Gastrocnemius medialis (tissue), 4 donors: ENCODE data around the gene MAST2. TPM values are rescaled to one million over a fixed set of nuclear protein-coding genes. Genes with fewer than 3 reads are reported as not detected.
A peak's percentile ranks its signal among the peaks of the same experiment; 100 is the strongest.

Experiments
- ATAC-seq, 2 donors: fragments of 150-250 bp; one replicate each; pipeline ENCODE4 v1.9.1; 2016
- DNase-seq, 2 donors: peaks; one replicate each; pipeline ENCODE4 v3.0.0-alpha.2; 2019
- H3K27ac ChIP-seq, 4 donors: fragments of 200-600 bp; sonication (generic); 1 replicate in 1 of 4; 2 replicates in 3 of 4; pipeline ENCODE4 v1.5.1; 2016 to 2018; ENCODE audit warnings: mild to moderate bottlenecking in 2 of 4, moderate library complexity in 1 of 4
- H3K27me3 ChIP-seq, 3 donors: fragments of 200-600 bp; sonication (generic) in 2 of 3; 1 replicate in 1 of 3; 2 replicates in 2 of 3; pipeline versions ENCODE4 v1.5.1 to v1.6.0; 2016 to 2019; ENCODE audit warnings: mild to moderate bottlenecking in 1 of 3, moderate library complexity in 1 of 3
- H3K36me3 ChIP-seq, 2 donors: fragments of 200-600 bp; sonication (generic) in 1 of 2; one replicate each; pipeline ENCODE4 v1.5.1; 2017 to 2018
- H3K4me1 ChIP-seq, 2 donors: fragments of 200-600 bp; sonication (generic) in 1 of 2; one replicate each; pipeline ENCODE4 v1.5.1; 2016 to 2017; ENCODE audit warnings: mild to moderate bottlenecking in 2 of 2
- H3K4me3 ChIP-seq, 4 donors: fragments of 200-600 bp; sonication (generic) in 3 of 4; 1 replicate in 1 of 4; 2 replicates in 3 of 4; pipeline ENCODE4 v1.5.1; 2016 to 2019; ENCODE audit warnings: mild to moderate bottlenecking in 2 of 4
- H3K9me3 ChIP-seq, 3 donors: fragments of 200-600 bp; sonication (generic) in 2 of 3; 1 replicate in 1 of 3; 2 replicates in 2 of 3; pipeline ENCODE4 v1.5.1; 2016 to 2019
- CTCF ChIP-seq, 5 experiments: fragments of 450-650 bp in 3 of 5; fragments of 200-600 bp in 2 of 5; sonication (generic) in 2 of 5; IDR thresholded peaks in 4 of 5; conservative IDR thresholded peaks in 1 of 5; 1 replicate in 4 of 5; 2 replicates in 1 of 5; pipeline ENCODE4 v1.5.1; 2016 to 2019; ENCODE audit warnings: antibody characterized with exemption in 5 of 5, mild to moderate bottlenecking in 3 of 5, moderate library complexity in 3 of 5
- POLR2A ChIP-seq, 2 donors: fragments of 450-650 bp; IDR thresholded peaks; one replicate each; pipeline ENCODE4 v1.6.1; 2017; ENCODE audit warnings: antibody characterized with exemption in 2 of 2, mild to moderate bottlenecking in 2 of 2, moderate library complexity in 2 of 2
- in situ Hi-C, 4 donors: fragments of 200-750 bp; cut with MboI; loops; one replicate each; pipeline versions ENCODE4 v1.15.0 to v1.8.0; 2017; ENCODE audit warnings: low sequenced_read_pairs in 4 of 4
- intact Hi-C: fragments of 100-400 bp; cut with DNase I; formaldehyde crosslinking; loops from one replicate; pipeline ENCODE4 v1.15.1; 2023; ENCODE audit warnings: low total_unique reads
- total RNA-seq, 4 donors: library from RNA; depleted of rRNA; stranded (reverse); fragments of >200 nt; gene quantifications; one replicate each; pipeline versions ENCODE4 v1.1.0 to v1.2.3, GENCODE V29; 2016

The MAST2 gene
- total RNA-seq, 4 donors from 2014 or later: 110 to 195 (median 162) TPM

DNA sequence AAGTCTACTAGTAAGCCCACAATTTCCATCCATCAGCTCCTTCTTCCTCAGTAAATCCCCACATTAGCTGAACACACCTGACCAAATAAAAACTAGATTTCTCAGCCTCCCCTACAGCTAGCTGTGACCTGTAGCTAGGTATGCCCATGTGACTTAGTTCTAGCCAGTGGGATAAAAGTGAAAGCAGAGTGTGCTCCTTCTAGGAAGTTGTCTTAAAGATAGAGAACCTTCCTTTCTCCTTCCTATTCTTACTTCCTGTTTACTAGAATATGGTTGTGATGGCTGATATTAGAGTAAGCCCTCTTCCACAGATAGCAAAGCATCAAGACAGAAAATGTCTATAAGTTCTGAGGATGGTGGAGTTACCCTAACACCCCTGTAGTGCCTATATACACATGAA, 262.0 kb downstream of the MAST2 start:
- Histone ChIP-seq H3K36me3 (peaks cover 0 to 9% of the 10 kb centered on the region in 2 donors), H3K27ac (no peak overlapping the region), H3K4me1 (peaks cover 0 to 9% of the 10 kb centered on the region in 2 donors), H3K4me3 (no peak overlapping the region), H3K27me3 (no peaks in the 10 kb centered on the region), H3K9me3 (no peaks in the 10 kb centered on the region)
- no peak for TF ChIP-seq CTCF (IDR thresholded peaks at IDR 0.05 in 4 of 5, conservative IDR thresholded peaks at IDR 0.05 in 1 of 5)
- TF ChIP-seq POLR2A (IDR thresholded peaks at IDR 0.05): no peak
- no peak for DNase-seq
- ATAC-seq: no peak
- intact Hi-C loops: no loop called here
- in situ Hi-C loops: no loop called here

- DNase-seq (no peak), ATAC-seq (no peak)
- in situ Hi-C loops (no loop called here), intact Hi-C loops (no loop called here)
- no peak overlapping the region for H3K27ac ChIP-seq
- H3K4me1 ChIP-seq: peaks cover 0 to 9% of the 10 kb centered on the region in 2 donors
- H3K36me3 ChIP-seq: no peaks in the 10 kb centered on the region
- TF ChIP-seq POLR2A (IDR thresholded peaks at IDR 0.05): no peak
- TF ChIP-seq CTCF (IDR thresholded peaks at IDR 0.05 in 4 of 5, conservative IDR thresholded peaks at IDR 0.05 in 1 of 5): no peak
- no peaks in the 10 kb centered on the region for H3K9me3 ChIP-seq
- H3K27me3 ChIP-seq: no peaks in the 10 kb centered on the region
- no peak overlapping the region for H3K4me3 ChIP-seq
Measured at GRCh38 chr1:46067652-46068051, 264.2 kb downstream of the MAST2 start.

DNA sequence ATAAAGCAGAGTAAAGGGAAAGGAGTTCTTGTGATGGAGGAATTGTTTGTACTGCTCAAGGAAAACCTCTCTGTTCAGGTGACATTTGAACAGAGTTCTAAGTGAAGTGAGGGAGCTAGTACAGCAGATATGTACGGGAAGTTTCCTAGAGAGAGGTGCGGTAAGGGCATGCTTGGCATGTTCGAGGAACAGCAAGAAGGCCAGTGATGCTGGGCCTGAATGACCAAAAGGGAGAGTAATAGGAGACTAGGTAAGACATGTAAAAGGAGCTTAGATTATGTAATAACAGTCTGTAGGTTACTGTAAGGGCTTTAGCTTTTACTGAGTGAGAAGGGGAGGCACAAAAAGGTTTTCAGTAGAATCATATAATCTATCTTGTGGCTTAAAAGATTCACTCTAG, 265.1 kb downstream of the MAST2 start:
- Histone ChIP-seq H3K36me3 (no peaks in the 10 kb centered on the region), H3K27ac (no peak overlapping the region), H3K27me3 (no peaks in the 10 kb centered on the region), H3K4me1 (peaks cover 0 to 9% of the 10 kb centered on the region in 2 donors), H3K9me3 (no peaks in the 10 kb centered on the region), H3K4me3 (no peak overlapping the region)
- in situ Hi-C loops (no loop called here), intact Hi-C loops (no loop called here)
- ATAC-seq (peak in 1 of 2 donors; percentile 25), DNase-seq (no peak)
- TF ChIP-seq POLR2A (IDR thresholded peaks at IDR 0.05) (no peak), CTCF (IDR thresholded peaks at IDR 0.05 in 4 of 5, conservative IDR thresholded peaks at IDR 0.05 in 1 of 5) (no peak)

GRCh38 chr1:46070164-46070814, 266.9 kb downstream of the MAST2 start:
- Histone ChIP-seq H3K36me3 (no peaks in the 10 kb centered on the region), H3K4me1 (peaks cover 0 to 6% of the 10 kb centered on the region in 2 donors), H3K9me3 (no peaks in the 10 kb centered on the region), H3K27me3 (no peaks in the 10 kb centered on the region), H3K4me3 (no peak overlapping the region), H3K27ac (no peak overlapping the region)
- DNase-seq (no peak), ATAC-seq (peak in 1 of 2 donors; percentile 14)
- intact Hi-C loops (no loop called here), in situ Hi-C loops (no loop called here)
- TF ChIP-seq POLR2A (IDR thresholded peaks at IDR 0.05) (no peak), CTCF (IDR thresholded peaks at IDR 0.05 in 4 of 5, conservative IDR thresholded peaks at IDR 0.05 in 1 of 5) (no peak)

- intact Hi-C loops: no loop called here
- no peak for ATAC-seq
- Histone ChIP-seq H3K36me3 (peaks cover 0 to 5% of the 10 kb centered on the region in 2 donors), H3K9me3 (no peaks in the 10 kb centered on the region), H3K27ac (no peak overlapping the region), H3K4me1 (peaks cover 0 to 4% of the 10 kb centered on the region in 2 donors), H3K27me3 (no peaks in the 10 kb centered on the region), H3K4me3 (no peak overlapping the region)
- no peak for DNase-seq
- in situ Hi-C loops: no loop called here
- TF ChIP-seq CTCF (IDR thresholded peaks at IDR 0.05 in 4 of 5, conservative IDR thresholded peaks at IDR 0.05 in 1 of 5) (no peak), POLR2A (IDR thresholded peaks at IDR 0.05) (no peak)
Measured at GRCh38 chr1:46072975-46073374, 269.6 kb downstream of the MAST2 start.
